GM18909 (cell line): ENCODE measurements around the gene FILIP1.

ENCODE experiments used
- ATAC-seq: cut with Tn5 transposase; IDR thresholded peaks from one replicate; pipeline ENCODE4 v1.9.1; 2021; ENCODE audit warnings: mild to moderate bottlenecking; ENCODE audit not compliant: unreplicated experiment, poor library complexity

The FILIP1 gene

GRCh38 chr6:75396005-75396800 is 97.4 kb downstream of the FILIP1 start:
- no peak for ATAC-seq

- ATAC-seq, result no peak
Measured at GRCh38 chr6:75393806-75394205, 99.8 kb downstream of the FILIP1 start.

GRCh38 chr6:75391276-75391675 is 102.3 kb downstream of the FILIP1 start:
- ATAC-seq, result no peak

GRCh38 chr6:75386050-75386770 is 107.4 kb downstream of the FILIP1 start:
- no peak for ATAC-seq

- ATAC-seq, result no peak
Measured at GRCh38 chr6:75384116-75384515, 109.5 kb downstream of the FILIP1 start.

GRCh38 chr6:75382634-75382900 is 111.0 kb downstream of the FILIP1 start:
- no peak for ATAC-seq

- no peak for ATAC-seq
Measured at GRCh38 chr6:75381877-75382633, 111.5 kb downstream of the FILIP1 start.

GRCh38 chr6:75379536-75379935 is 114.1 kb downstream of the FILIP1 start:
- no peak for ATAC-seq

GRCh38 chr6:75378101-75378500 is 115.5 kb downstream of the FILIP1 start:
- ATAC-seq, result no peak

GRCh38 chr6:75377386-75377785 is 116.2 kb downstream of the FILIP1 start:
- no peak for ATAC-seq

- no peak for ATAC-seq
Measured at GRCh38 chr6:75376347-75377024, 117.1 kb downstream of the FILIP1 start.

GRCh38 chr6:75374961-75375400 is 118.6 kb downstream of the FILIP1 start:
- ATAC-seq, result no peak

GRCh38 chr6:75372884-75373283 is 120.7 kb downstream of the FILIP1 start:
- no peak for ATAC-seq

- no peak for ATAC-seq
Measured at GRCh38 chr6:75370011-75370410, 123.6 kb downstream of the FILIP1 start.

- no peak for ATAC-seq
Measured at GRCh38 chr6:75368864-75369402, 124.7 kb downstream of the FILIP1 start.

- ATAC-seq, result no peak
Measured at GRCh38 chr6:75368151-75368779, 125.3 kb downstream of the FILIP1 start.

- ATAC-seq, result no peak
Measured at GRCh38 chr6:75363304-75363703, 130.3 kb downstream of the FILIP1 start.

GRCh38 chr6:75353644-75354043 is 140.0 kb downstream of the FILIP1 start:
- peak; percentile 51 for ATAC-seq

- ATAC-seq, result no peak
Measured at GRCh38 chr6:75351570-75351969, 142.0 kb downstream of the FILIP1 start.

- ATAC-seq, result no peak
Measured at GRCh38 chr6:75350808-75351207, 142.8 kb downstream of the FILIP1 start.
